Loucy (cell line): ENCODE measurements around the gene CEMIP2.

Experiments used
- EZH2phosphoT487 ChIP-seq: fragments of 200-600 bp; IDR thresholded peaks from 2 replicates; pipeline ENCODE4 v1.6.1; 2018; ENCODE audit warnings: antibody characterized with exemption, mild to moderate bottlenecking, moderate library complexity, borderline replicate concordance
- TF ChIP-seq, protein P1 (sequence below): fragments of 200-600 bp; sonication (generic); conservative IDR thresholded peaks from 2 replicates; pipeline ENCODE4 v1.5.1; 2014; ENCODE audit warnings: mild to moderate bottlenecking, antibody characterized with exemption, low read length

DNA sequence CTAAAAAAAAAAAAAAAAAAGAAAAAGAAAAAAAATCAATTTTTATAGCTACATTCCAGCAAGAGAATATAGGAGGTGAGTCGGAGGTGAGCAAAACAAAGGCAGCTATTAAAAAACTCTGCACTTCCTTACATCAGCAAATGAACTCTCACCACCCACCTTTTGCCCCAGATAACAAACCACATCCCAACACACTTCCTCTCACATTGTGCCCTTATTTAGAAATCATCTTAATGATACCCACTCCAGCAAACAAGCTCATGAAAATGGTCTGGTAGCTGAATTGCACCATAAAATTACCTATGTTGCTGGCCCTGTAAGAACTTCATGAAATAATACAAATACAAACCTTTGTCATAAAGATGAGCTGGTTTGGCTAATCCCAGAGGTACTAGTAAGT, 82.9 kb downstream of the CEMIP2 start:
- TF ChIP-seq, protein P1, sequence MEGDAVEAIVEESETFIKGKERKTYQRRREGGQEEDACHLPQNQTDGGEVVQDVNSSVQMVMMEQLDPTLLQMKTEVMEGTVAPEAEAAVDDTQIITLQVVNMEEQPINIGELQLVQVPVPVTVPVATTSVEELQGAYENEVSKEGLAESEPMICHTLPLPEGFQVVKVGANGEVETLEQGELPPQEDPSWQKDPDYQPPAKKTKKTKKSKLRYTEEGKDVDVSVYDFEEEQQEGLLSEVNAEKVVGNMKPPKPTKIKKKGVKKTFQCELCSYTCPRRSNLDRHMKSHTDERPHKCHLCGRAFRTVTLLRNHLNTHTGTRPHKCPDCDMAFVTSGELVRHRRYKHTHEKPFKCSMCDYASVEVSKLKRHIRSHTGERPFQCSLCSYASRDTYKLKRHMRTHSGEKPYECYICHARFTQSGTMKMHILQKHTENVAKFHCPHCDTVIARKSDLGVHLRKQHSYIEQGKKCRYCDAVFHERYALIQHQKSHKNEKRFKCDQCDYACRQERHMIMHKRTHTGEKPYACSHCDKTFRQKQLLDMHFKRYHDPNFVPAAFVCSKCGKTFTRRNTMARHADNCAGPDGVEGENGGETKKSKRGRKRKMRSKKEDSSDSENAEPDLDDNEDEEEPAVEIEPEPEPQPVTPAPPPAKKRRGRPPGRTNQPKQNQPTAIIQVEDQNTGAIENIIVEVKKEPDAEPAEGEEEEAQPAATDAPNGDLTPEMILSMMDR = no peak
- TF ChIP-seq EZH2phosphoT487 = no peak
